ENCODE measurements around the gene TIMM50.

DNA sequence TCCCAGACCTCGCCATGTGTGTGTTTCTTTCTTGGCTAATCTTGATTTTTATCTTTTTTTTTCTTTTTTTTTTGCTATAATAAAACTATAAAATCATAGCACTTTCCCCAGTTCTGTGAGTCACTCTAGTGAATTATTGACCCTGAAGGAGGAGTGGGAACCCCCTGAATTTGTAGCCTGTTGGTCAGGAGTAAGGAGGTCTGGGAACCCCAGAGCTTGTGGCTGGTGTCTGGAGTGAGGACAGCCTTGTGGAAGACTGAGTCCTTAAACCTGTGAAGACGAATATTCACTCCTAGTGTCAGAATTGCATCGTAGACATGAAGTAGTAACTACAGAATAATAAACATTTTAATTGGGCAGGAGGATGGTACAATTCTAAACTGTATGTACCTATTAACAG lies 44.6 kb downstream of the TIMM50 start:
- TF ChIP-seq, protein P1, sequence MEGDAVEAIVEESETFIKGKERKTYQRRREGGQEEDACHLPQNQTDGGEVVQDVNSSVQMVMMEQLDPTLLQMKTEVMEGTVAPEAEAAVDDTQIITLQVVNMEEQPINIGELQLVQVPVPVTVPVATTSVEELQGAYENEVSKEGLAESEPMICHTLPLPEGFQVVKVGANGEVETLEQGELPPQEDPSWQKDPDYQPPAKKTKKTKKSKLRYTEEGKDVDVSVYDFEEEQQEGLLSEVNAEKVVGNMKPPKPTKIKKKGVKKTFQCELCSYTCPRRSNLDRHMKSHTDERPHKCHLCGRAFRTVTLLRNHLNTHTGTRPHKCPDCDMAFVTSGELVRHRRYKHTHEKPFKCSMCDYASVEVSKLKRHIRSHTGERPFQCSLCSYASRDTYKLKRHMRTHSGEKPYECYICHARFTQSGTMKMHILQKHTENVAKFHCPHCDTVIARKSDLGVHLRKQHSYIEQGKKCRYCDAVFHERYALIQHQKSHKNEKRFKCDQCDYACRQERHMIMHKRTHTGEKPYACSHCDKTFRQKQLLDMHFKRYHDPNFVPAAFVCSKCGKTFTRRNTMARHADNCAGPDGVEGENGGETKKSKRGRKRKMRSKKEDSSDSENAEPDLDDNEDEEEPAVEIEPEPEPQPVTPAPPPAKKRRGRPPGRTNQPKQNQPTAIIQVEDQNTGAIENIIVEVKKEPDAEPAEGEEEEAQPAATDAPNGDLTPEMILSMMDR (IDR thresholded peaks at IDR 0.05): no peak
- no peak for TF ChIP-seq EZH2 (IDR thresholded peaks at IDR 0.05)
- TF ChIP-seq EZH2phosphoT487 (IDR thresholded peaks at IDR 0.05): no peak

Measured in neural progenitor cell (in vitro differentiated cells).